HepG2 (cell line): Measurements from ENCODE around the gene MRPL42. TPM values are rescaled to one million over a fixed set of nuclear protein-coding genes. Genes with fewer than 3 reads are reported as not detected.
A peak's percentile ranks its signal among the peaks of the same experiment; 100 is the strongest.

Experiments used
- ATAC-seq: fragments of 200-7000 bp; cut with Tn5 transposase; 3 replicates; pipeline ENCODE4 v1.9.1; 2020; ENCODE audit warnings: mild to moderate bottlenecking, moderate library complexity
- BruUV-seq: library from RNA; stranded (reverse); fragments of 400-500 nt; replicated peaks from 2 replicates; lab custom pipeline; 2021; lab: Mats Ljungman, UMichigan
- CTCF ChIA-PET: fragments of 300-600 bp; formaldehyde crosslinking; extraction: SDS; loops from one replicate; lab custom pipeline; 2021; ENCODE audit warnings: low total read pairs, inconsistent platforms, low intra/inter-chr PET ratio; lab: Yijun Ruan, JAX
- POLR2A ChIA-PET: fragments of 350-600 bp; sonication (Branson Sonifier 250); formaldehyde crosslinking; loops from one replicate; lab custom pipeline; 2020; ENCODE audit warnings: antibody characterized with exemption, inconsistent platforms; lab: Yijun Ruan, JAX
- DNase-seq: peaks from one replicate; pipeline ENCODE4 v3.0.0-alpha.2; 2015; ENCODE audit warnings: low spot score
- FAIRE-seq: peaks from 3 replicates; lab custom pipeline; 2011; peaks lifted over from hg19 to GRCh38; lab: Jason Lieb, UNC
- H2AFZ ChIP-seq: one replicate; pipeline ENCODE4 v1.6.1; 2011; ENCODE audit warnings: low read length, inconsistent platforms
- H3K27ac ChIP-seq: fragments of 300-600 bp; 3 replicates; pipeline ENCODE4 v1.8.0; 2011; ENCODE audit warnings: mixed run types, mild to moderate bottlenecking, mixed read lengths, low read length, inconsistent platforms; ENCODE audit not compliant: insufficient read depth; ENCODE audit errors: extremely low read length
- H3K27me3 ChIP-seq, 2 experiments: fragments of 200-600 bp in 1 of 2; 2 replicates in 1 of 2; 3 replicates in 1 of 2; pipeline versions ENCODE4 v1.6.0 to v1.8.0; 2011; ENCODE audit warnings: low read length in 2 of 2, mild to moderate bottlenecking in 2 of 2, moderate library complexity in 2 of 2, inconsistent platforms in 1 of 2; ENCODE audit not compliant: insufficient read depth in 2 of 2, control insufficient read depth in 1 of 2
- H3K36me3 ChIP-seq, 2 experiments: fragments of 200-600 bp in 1 of 2; replicated peaks in 1 of 2; 2 replicates in 1 of 2; 3 replicates in 1 of 2; pipeline versions ENCODE4 v1.5.1 to v1.8.0; 2011; ENCODE audit warnings: low read length in 2 of 2, inconsistent platforms in 1 of 2; ENCODE audit not compliant: insufficient read depth in 2 of 2, control insufficient read depth in 1 of 2
- H3K4me1 ChIP-seq: 2 replicates; pipeline ENCODE4 v1.5.1; 2012; ENCODE audit warnings: low read length, inconsistent platforms; ENCODE audit not compliant: insufficient read depth
- H3K4me2 ChIP-seq: 2 replicates; pipeline ENCODE4 v1.6.0; 2011; ENCODE audit warnings: low read depth, low read length, inconsistent platforms
- H3K4me3 ChIP-seq, 3 experiments: fragments of 200-600 bp in 1 of 3; sonication (generic), shearing (Covaris generic) in 1 of 3; replicated peaks in 1 of 3; 2 replicates each; pipeline ENCODE4 v1.5.1; 2011 to 2016; ENCODE audit warnings: low read length in 3 of 3, inconsistent platforms in 2 of 3, low read depth in 2 of 3, mild to moderate bottlenecking in 2 of 3, control low read depth in 1 of 3, mixed read lengths in 1 of 3; ENCODE audit not compliant: insufficient read depth in 1 of 3
- H3K79me2 ChIP-seq: one replicate; pipeline ENCODE4 v1.6.1; 2011; ENCODE audit warnings: low read length, inconsistent platforms; ENCODE audit not compliant: insufficient read depth
- H3K9ac ChIP-seq: 2 replicates; pipeline ENCODE4 v1.6.0; 2011; ENCODE audit warnings: mild to moderate bottlenecking, low read depth, low read length, inconsistent platforms; ENCODE audit not compliant: insufficient read depth
- H3K9me3 ChIP-seq: 2 replicates; pipeline ENCODE4 v1.5.1; 2012; ENCODE audit warnings: mild to moderate bottlenecking, low read length
- H4K20me1 ChIP-seq: 2 replicates; pipeline ENCODE4 v1.6.0; 2011; ENCODE audit warnings: inconsistent platforms, mild to moderate bottlenecking, low read length, moderate library complexity; ENCODE audit not compliant: insufficient read depth
- CERS6 ChIP-seq: sonication (generic); formaldehyde crosslinking; IDR thresholded peaks from 2 replicates; pipeline ENCODE4 v1.5.0; 2020; ENCODE audit warnings: missing genetic modification reagents
- IRX3 ChIP-seq: sonication (generic); formaldehyde crosslinking; IDR thresholded peaks from 2 replicates; pipeline ENCODE4 v1.8.1; 2023; ENCODE audit warnings: mild to moderate bottlenecking, low read depth, missing genetic modification reagents, borderline replicate concordance
- JUNB ChIP-seq: sonication (generic); formaldehyde crosslinking; IDR thresholded peaks from 2 replicates; pipeline ENCODE4 v1.8.0; 2022; ENCODE audit warnings: missing genetic modification reagents, mild to moderate bottlenecking, borderline replicate concordance
- WIZ ChIP-seq: sonication (generic); formaldehyde crosslinking; IDR thresholded peaks from 2 replicates; pipeline ENCODE4 v1.5.1; 2020; ENCODE audit warnings: mild to moderate bottlenecking, missing genetic modification reagents
- ZC3H13 ChIP-seq: sonication (generic); formaldehyde crosslinking; IDR thresholded peaks from 2 replicates; pipeline ENCODE4 v1.8.1; 2023; ENCODE audit warnings: mild to moderate bottlenecking, missing genetic modification reagents, moderate library complexity
- ZNF160 ChIP-seq: sonication (generic); formaldehyde crosslinking; IDR thresholded peaks from 2 replicates; pipeline ENCODE4 v1.8.0; 2022; ENCODE audit warnings: mild to moderate bottlenecking, inconsistent platforms, missing genetic modification reagents
- ZNF318 ChIP-seq: sonication (generic); formaldehyde crosslinking; IDR thresholded peaks from 2 replicates; pipeline ENCODE4 v1.4.0; 2020; ENCODE audit warnings: mild to moderate bottlenecking, missing genetic modification reagents
- ZNF367 ChIP-seq: sonication (generic); formaldehyde crosslinking; IDR thresholded peaks from 2 replicates; pipeline ENCODE4 v1.4.0; 2020; ENCODE audit warnings: missing genetic modification reagents, borderline replicate concordance
- ZNF790 ChIP-seq: sonication (generic); formaldehyde crosslinking; IDR thresholded peaks from 2 replicates; pipeline ENCODE4 v1.8.0; 2022; ENCODE audit warnings: missing genetic modification reagents, mild to moderate bottlenecking, borderline replicate concordance
- WGBS: methylation state at CpG from one replicate; pipeline ENCODE4 v1.1.6; 2017; ENCODE audit warnings: low lambda C conversion rate; 5-methylcytosine and 5-hydroxymethylcytosine counted together
- in situ Hi-C: cut with HindIII; loops from 2 replicates; pipeline ENCODE4 v1.10.0; 2017; ENCODE audit warnings: low pct_unique_long_range_greater_than_20kb; ENCODE audit not compliant: extremely low pct_ligation_motif_present
- intact Hi-C: fragments of 100-400 bp; cut with micrococcal nuclease; formaldehyde crosslinking; loops from one replicate; pipeline ENCODE4 v1.10.0; 2022; ENCODE audit not compliant: unreplicated experiment
- polyA plus RNA-seq, 8 experiments: library from polyadenylated mRNA; depleted of rRNA in 3 of 8; stranded (reverse) in 7 of 8; unstranded in 1 of 8; fragments of >200 nt; fragmentation: Illumina TruSeq in 4 of 8; extraction: Trizol in 4 of 8; gene quantifications; 2 replicates each; pipeline versions ENCODE4 v1.2.1 to v1.2.3, GENCODE V29; 2011 to 2016; ENCODE audit warnings: low read depth in 4 of 8, missing spikeins in 1 of 8, mixed read lengths in 1 of 8; ENCODE audit not compliant: insufficient read depth in 1 of 8
- total RNA-seq, 5 experiments: library from RNA; depleted of rRNA; stranded (reverse); fragments of >200 nt; fragmentation: Illumina TruSeq; extraction: Trizol; gene quantifications; 2 replicates each; pipeline ENCODE4 v1.2.3, GENCODE V29; 2016; ENCODE audit warnings: low read depth in 1 of 5

MRPL42 gene
- total and polyA plus RNA-seq, 2 of the 13 experiments (the other 11 are each of a cell fraction or from before 2014, with no cell fraction given) = 93.3 to 148 TPM

DNA sequence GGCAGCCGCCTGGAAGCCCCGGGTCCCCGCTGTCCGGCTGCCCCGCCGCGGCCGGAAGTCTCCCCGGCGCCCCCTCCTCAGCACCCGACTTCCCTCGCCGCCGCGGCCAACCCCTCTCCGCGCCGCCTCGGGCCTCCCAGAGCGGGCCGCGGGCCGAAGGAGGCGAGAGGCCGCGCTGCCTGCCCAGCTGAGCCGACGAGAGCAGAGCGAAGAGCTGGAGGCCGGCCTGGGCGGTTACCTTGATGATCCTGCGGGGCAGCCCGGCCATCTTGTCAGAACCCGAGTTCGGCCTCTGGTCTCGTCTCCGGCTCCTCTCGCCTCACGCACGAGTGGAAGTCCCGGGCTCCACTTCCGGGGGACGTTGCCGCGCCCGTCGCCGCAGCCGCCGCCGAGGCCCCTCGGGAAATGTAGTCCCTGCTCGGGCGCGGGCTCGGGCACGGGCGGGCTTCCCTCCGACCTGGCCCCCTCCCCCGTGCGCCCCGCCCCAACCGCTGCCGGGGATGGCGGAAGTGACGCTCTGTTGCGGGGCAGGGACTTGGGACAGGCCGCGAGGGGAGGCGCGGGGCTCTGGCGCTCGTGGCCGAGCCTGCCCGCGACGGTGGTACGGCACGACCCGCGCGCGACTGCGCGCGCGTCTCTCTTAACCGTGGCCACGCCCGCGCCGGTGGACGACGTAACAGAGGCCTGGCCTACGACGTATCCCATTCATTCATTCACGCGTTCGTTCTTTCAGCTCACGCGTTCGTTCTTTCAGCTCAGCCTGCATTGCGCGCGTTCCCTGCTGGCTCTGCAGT lies 25.5 kb upstream of the MRPL42 start, which contains the start of gene UBE2N (continued):
- TF ChIP-seq CERS6 (CRISPR knock-in tag) = no peak

DNA sequence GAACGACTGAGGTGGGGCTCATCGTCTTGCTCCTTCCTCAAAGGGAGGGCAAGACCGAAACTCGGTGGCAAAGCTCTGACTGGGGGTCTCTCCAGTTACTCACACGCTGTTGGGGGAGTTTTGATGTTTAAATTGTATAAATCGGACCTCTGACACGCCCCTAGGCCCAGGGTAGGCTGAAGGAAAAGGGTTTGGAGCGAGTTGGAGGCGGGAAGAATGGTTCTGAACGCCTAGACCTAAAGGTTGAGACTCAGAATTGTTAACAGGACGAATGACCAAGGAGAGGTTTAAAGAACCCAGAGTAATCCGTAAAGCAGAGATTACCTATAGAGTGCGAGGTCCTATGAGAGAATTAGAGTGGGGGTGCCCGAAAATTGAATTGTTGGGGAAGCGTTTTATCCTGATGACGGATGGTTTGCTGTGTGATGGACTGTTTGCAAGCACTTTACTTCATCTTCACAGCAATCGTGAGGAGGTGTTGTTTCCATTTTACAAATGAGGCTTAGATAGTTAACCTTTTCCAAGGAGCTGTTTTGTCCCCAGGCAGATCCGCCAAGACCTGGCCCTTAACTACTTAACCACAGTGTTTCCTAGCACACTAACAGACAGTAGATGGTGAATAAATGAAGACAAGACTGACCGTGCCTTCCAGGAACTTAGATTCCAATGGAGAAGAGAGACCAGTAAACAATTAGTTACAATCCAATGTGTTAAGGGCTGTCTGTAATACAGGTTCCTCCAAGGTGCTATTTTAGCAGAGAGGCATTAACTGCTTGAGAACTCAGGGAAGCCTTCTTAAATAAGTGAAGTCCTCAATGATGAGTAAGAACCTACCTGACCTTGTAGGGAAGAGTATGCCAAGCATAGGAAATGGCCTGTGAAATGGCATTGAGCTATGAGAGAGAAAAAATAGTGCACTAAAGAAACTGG lies 24.6 kb upstream of the MRPL42 start:
- Histone ChIP-seq H2AFZ (no peak overlapping the region), H3K27me3 (no peaks in the 10 kb centered on the region; a peak in 1 of 5 replicates), H4K20me1 (peaks cover 30% of the 10 kb centered on the region), H3K27ac (peak overlapping the region; percentile 92), H3K9me3 (no peaks in the 10 kb centered on the region), H3K4me3 (peak overlapping the region; percentile 70 to 95 (median 76)), H3K4me2 (peak overlapping the region; percentile 99), H3K36me3 (peaks cover 0 to 1% of the 10 kb centered on the region in 2 experiments; a peak in 1 of 5 replicates), H3K79me2 (peaks cover 48% of the 10 kb centered on the region), H3K9ac (peak overlapping the region; percentile 96), H3K4me1 (peaks cover 55% of the 10 kb centered on the region)
- in situ Hi-C loops (no loop called here), intact Hi-C loops (loop anchor here (1.0 kb wide), 1 partner anchor 25 kb away; the partner anchor contains the start of gene MRPL42)
- BruUV-seq = TSS peak; percentile 91
- WGBS = 4% methylated on average over 19 of the region's 19 CpGs
- ATAC-seq (peak; percentile 37), DNase-seq (no peak), FAIRE-seq (no peak)
- CTCF ChIA-PET = no interaction called here
- POLR2A ChIA-PET = interaction anchor here (0.5 to 1.7 kb wide), 5 partner anchors 9 to 134 kb away, joined by 3 to 8 read pairs (median 4); partner anchors contain the start of gene MRPL42
- TF ChIP-seq ZNF160 (peak; percentile 75; the same call in 1 of the 2 replicates), JUNB (CRISPR knock-in tag) (no peak), ZNF367 (CRISPR knock-in tag) (0 out of 2 replicates have a peak, but pooled peaks have one; percentile 18), IRX3 (peak; percentile 79; the same call in 1 of the 2 replicates), ZC3H13 (CRISPR knock-in tag) (0 out of 2 replicates have a peak, but pooled peaks have one; percentile 63), WIZ (CRISPR knock-in tag) (0 out of 2 replicates have a peak, but pooled peaks have one; percentile 35), ZNF318 (0 out of 2 replicates have a peak, but pooled peaks have one; percentile 2), ZNF790 (CRISPR knock-in tag) (0 out of 2 replicates have a peak, but pooled peaks have one; percentile 17)
